ENCODE measurements around the gene PRPF39.
"Not testable (repeated sequence)": the region's sequence is repeated elsewhere in the genome, so short reads cannot be mapped to it uniquely, and the experiment has no call there.

PRPF39 gene

DNA sequence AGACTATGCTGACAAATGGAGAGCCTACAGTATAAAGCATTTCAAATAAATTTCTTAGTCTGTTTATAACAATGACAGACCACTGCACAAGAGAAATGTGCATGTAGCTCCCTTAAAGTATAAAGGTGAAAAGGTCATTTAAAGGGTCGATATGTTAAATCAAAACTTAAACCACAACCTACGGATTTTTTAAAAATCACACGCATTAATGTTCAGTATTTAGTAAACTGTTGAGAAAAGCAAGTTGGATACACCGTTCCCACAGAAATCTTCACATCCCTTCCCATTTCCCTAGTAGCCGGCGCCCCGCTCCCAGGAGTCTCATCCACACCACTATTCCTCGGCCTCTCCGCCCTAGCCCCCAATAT, 49.8 kb downstream of the PRPF39 start:
- Histone ChIP-seq H3K9me3 (ENCODE audit: control insufficient read depth, low read length) (no peaks in the 10 kb centered on the region), H3K27ac (ENCODE audit: insufficient read depth, low read length, poor library complexity, severe bottlenecking) (peak overlapping the region; percentile 83), H3K4me3 (ENCODE audit: insufficient read depth, low read depth, low read length, poor library complexity, severe bottlenecking) (peak overlapping the region; percentile 95), H3K36me3 (ENCODE audit: control insufficient read depth, insufficient read depth, low read length) (peaks cover 5% of the 10 kb centered on the region), H3K27me3 (replicated peaks; ENCODE audit: control insufficient read depth, insufficient read depth, low read length, poor library complexity, severe bottlenecking) (no peaks in the 10 kb centered on the region), H3K4me1 (ENCODE audit: control insufficient read depth, insufficient read depth, low read length, poor library complexity, severe bottlenecking) (peaks cover 9% of the 10 kb centered on the region)
- DNase-seq: no peak

DNA sequence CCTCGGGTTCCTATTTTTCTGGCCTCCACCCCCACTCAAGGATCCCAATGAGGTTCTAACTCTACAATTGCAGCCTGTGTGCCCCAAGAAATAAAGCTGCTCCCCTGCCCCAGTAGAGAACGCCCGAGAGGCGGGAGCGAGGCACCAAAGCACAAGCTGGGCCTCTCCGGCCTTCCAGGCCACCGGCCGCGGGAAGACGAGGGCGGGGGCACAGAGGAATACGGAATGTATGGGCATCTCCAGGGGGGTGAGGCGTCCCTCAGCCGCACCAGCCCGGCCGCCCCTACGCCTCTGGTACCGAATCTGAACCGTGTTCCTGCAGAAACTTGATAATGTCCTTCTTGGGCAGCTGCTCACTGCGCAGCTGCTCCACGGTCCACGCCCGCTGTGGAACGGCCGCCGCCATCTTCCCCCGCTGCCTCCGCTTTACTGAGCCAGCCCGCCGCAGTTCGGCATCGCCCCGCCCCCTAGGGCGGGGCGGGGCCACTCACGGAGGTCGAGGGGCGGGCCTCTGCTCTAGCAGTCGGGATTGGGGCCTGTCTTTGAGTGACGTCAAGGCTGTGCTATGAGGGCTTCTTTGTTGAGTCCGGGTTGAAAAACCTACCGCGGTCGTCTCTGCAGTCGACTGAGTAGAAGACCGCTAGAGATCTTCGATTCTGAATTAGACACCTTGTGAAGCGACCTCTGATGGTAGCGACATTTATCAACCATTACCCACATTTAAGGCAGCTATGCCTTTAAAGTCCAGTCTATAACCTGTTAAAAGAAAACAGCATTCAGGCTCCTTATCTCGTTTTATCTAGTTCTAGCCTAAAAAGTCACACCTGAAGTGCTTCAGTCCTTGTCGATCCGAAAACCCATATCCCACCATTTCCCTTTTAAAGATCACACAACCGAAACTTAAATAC, 50.4 kb downstream of the PRPF39 start, which contains the start of gene FKBP3:
TSS of gene FKBP3 (minus strand) at position 431 of the 908 bp plus-strand sequence. CDS start at position 406, 25 bp downstream.
- DNase-seq: peak; percentile 93 to 95 (median 95)
- Histone ChIP-seq H3K27ac (ENCODE audit: insufficient read depth, low read length, poor library complexity, severe bottlenecking) (peak within 1 kb of the TSS; percentile 83), H3K4me1 (ENCODE audit: control insufficient read depth, insufficient read depth, low read length, poor library complexity, severe bottlenecking) (peaks cover 9% of the 10 kb centered on the region), H3K4me3 (ENCODE audit: insufficient read depth, low read depth, low read length, poor library complexity, severe bottlenecking) (peak within 1 kb of the TSS; percentile 95), H3K27me3 (replicated peaks; ENCODE audit: control insufficient read depth, insufficient read depth, low read length, poor library complexity, severe bottlenecking) (no peaks in the 10 kb centered on the region), H3K36me3 (ENCODE audit: control insufficient read depth, insufficient read depth, low read length) (peaks cover under 1% of the 10 kb centered on the region), H3K9me3 (ENCODE audit: control insufficient read depth, low read length) (no peaks in the 10 kb centered on the region)

- Histone ChIP-seq H3K4me3 (ENCODE audit: insufficient read depth, low read depth, low read length, poor library complexity, severe bottlenecking) (peak overlapping the region; percentile 95), H3K27me3 (replicated peaks; ENCODE audit: control insufficient read depth, insufficient read depth, low read length, poor library complexity, severe bottlenecking) (no peaks in the 10 kb centered on the region), H3K9me3 (ENCODE audit: control insufficient read depth, low read length) (no peaks in the 10 kb centered on the region), H3K27ac (ENCODE audit: insufficient read depth, low read length, poor library complexity, severe bottlenecking) (peak overlapping the region; percentile 76), H3K4me1 (ENCODE audit: control insufficient read depth, insufficient read depth, low read length, poor library complexity, severe bottlenecking) (peaks cover 9% of the 10 kb centered on the region), H3K36me3 (ENCODE audit: control insufficient read depth, insufficient read depth, low read length) (no peaks in the 10 kb centered on the region)
- DNase-seq: peak in 1 of 3 donors; percentile 1
Observed at GRCh38 chr14:45135156-45135555, 51.2 kb downstream of the PRPF39 start.

DNA sequence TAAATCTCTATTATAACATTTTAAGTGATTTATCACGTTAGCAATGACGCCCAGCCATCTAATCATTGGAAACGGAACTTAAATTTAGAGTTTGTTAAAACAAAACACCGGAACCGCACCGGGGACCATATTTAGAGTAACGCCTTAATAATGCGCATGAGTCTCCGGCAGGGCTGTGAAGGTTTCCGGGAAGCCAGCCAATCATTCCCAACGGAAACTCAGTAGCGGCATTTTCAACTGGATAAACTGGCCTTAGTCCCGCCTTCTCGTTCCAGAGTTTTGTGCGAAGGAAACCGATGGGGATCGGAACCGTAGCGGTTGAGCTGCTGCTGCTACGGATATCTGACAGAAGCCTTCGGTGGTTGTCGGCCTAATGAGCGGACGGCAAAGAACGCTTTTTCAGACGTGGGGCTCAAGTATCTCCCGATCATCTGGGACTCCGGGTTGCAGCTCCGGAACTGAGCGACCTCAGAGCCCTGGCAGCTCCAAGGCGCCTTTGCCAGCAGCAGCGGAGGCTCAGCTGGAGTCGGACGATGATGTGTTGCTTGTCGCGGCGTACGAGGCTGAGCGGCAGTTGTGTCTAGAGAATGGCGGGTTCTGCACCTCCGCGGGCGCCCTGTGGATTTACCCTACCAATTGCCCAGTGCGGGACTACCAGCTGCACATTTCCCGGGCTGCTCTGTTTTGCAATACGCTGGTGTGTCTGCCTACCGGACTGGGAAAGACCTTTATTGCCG, 51.9 kb downstream of the PRPF39 start, which contains the start of gene FANCM:
TSS of gene FANCM (plus strand) at position 272 of the 737 bp plus-strand sequence. CDS start at position 374, 102 bp downstream.
- Histone ChIP-seq H3K27me3 (replicated peaks; ENCODE audit: control insufficient read depth, insufficient read depth, low read length, poor library complexity, severe bottlenecking) (no peaks in the 10 kb centered on the region), H3K36me3 (ENCODE audit: control insufficient read depth, insufficient read depth, low read length) (no peaks in the 10 kb centered on the region), H3K27ac (ENCODE audit: insufficient read depth, low read length, poor library complexity, severe bottlenecking) (peak within 1 kb of the TSS; percentile 76), H3K4me1 (ENCODE audit: control insufficient read depth, insufficient read depth, low read length, poor library complexity, severe bottlenecking) (peaks cover 9% of the 10 kb centered on the region), H3K9me3 (ENCODE audit: control insufficient read depth, low read length) (no peaks in the 10 kb centered on the region), H3K4me3 (ENCODE audit: insufficient read depth, low read depth, low read length, poor library complexity, severe bottlenecking) (peak within 1 kb of the TSS; percentile 95)
- DNase-seq: peak; percentile 75 to 85 (median 82)

DNA sequence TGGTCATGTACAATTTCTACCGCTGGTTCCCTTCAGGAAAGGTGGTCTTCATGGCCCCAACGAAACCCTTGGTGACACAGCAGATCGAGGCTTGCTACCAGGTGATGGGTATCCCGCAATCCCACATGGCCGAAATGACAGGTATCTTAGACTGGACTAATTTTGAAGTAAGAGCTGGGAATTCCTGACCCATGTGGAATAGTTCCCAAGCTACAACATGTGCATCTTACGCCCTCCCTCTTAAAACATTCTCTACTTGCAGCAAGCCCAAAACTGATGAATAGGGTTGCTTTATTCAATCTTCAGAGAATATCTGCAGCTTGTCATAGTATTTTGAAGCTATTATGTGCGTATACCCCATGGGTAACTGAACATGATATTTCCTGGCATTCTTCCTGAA, 52.5 kb downstream of the PRPF39 start:
- no peaks in the 10 kb centered on the region for H3K27me3 ChIP-seq (replicated peaks; ENCODE audit: control insufficient read depth, insufficient read depth, low read length, poor library complexity, severe bottlenecking)
- no peaks in the 10 kb centered on the region for H3K9me3 ChIP-seq (ENCODE audit: control insufficient read depth, low read length)
- H3K4me3 ChIP-seq (ENCODE audit: insufficient read depth, low read depth, low read length, poor library complexity, severe bottlenecking): peak overlapping the region; percentile 91
- no peak for DNase-seq
- no peaks in the 10 kb centered on the region for H3K36me3 ChIP-seq (ENCODE audit: control insufficient read depth, insufficient read depth, low read length)
- H3K27ac ChIP-seq (ENCODE audit: insufficient read depth, low read length, poor library complexity, severe bottlenecking): peak overlapping the region; percentile 76
- peaks cover 9% of the 10 kb centered on the region for H3K4me1 ChIP-seq (ENCODE audit: control insufficient read depth, insufficient read depth, low read length, poor library complexity, severe bottlenecking)

- H3K27me3 ChIP-seq (replicated peaks; ENCODE audit: control insufficient read depth, insufficient read depth, low read length, poor library complexity, severe bottlenecking): no peaks in the 10 kb centered on the region
- no peak for DNase-seq
- H3K4me1 ChIP-seq (ENCODE audit: control insufficient read depth, insufficient read depth, low read length, poor library complexity, severe bottlenecking): peaks cover 9% of the 10 kb centered on the region
- no peak overlapping the region for H3K27ac ChIP-seq (ENCODE audit: insufficient read depth, low read length, poor library complexity, severe bottlenecking)
- H3K4me3 ChIP-seq (ENCODE audit: insufficient read depth, low read depth, low read length, poor library complexity, severe bottlenecking): no peak overlapping the region
- H3K36me3 ChIP-seq (ENCODE audit: control insufficient read depth, insufficient read depth, low read length): no peaks in the 10 kb centered on the region
- H3K9me3 ChIP-seq (ENCODE audit: control insufficient read depth, low read length): no peaks in the 10 kb centered on the region
Observed at GRCh38 chr14:45140661-45141187, 56.8 kb downstream of the PRPF39 start.

GRCh38 chr14:45142083-45142482, 58.2 kb downstream of the PRPF39 start:
- not testable (repeated sequence) for DNase-seq; H3K36me3 ChIP-seq (ENCODE audit: control insufficient read depth, insufficient read depth, low read length); H3K27ac ChIP-seq (ENCODE audit: insufficient read depth, low read length, poor library complexity, severe bottlenecking); H3K9me3 ChIP-seq (ENCODE audit: control insufficient read depth, low read length); H3K4me1 ChIP-seq (ENCODE audit: control insufficient read depth, insufficient read depth, low read length, poor library complexity, severe bottlenecking); H3K4me3 ChIP-seq (ENCODE audit: insufficient read depth, low read depth, low read length, poor library complexity, severe bottlenecking); H3K27me3 ChIP-seq (replicated peaks; ENCODE audit: control insufficient read depth, insufficient read depth, low read length, poor library complexity, severe bottlenecking)

- H3K9me3 ChIP-seq (ENCODE audit: control insufficient read depth, low read length): no peaks in the 10 kb centered on the region
- H3K4me1 ChIP-seq (ENCODE audit: control insufficient read depth, insufficient read depth, low read length, poor library complexity, severe bottlenecking): no peaks in the 10 kb centered on the region
- no peak for DNase-seq
- no peaks in the 10 kb centered on the region for H3K36me3 ChIP-seq (ENCODE audit: control insufficient read depth, insufficient read depth, low read length)
- no peaks in the 10 kb centered on the region for H3K27me3 ChIP-seq (replicated peaks; ENCODE audit: control insufficient read depth, insufficient read depth, low read length, poor library complexity, severe bottlenecking)
- no peak overlapping the region for H3K27ac ChIP-seq (ENCODE audit: insufficient read depth, low read length, poor library complexity, severe bottlenecking)
- H3K4me3 ChIP-seq (ENCODE audit: insufficient read depth, low read depth, low read length, poor library complexity, severe bottlenecking): no peak overlapping the region
Observed at GRCh38 chr14:45144658-45145057, 60.7 kb downstream of the PRPF39 start.

DNA sequence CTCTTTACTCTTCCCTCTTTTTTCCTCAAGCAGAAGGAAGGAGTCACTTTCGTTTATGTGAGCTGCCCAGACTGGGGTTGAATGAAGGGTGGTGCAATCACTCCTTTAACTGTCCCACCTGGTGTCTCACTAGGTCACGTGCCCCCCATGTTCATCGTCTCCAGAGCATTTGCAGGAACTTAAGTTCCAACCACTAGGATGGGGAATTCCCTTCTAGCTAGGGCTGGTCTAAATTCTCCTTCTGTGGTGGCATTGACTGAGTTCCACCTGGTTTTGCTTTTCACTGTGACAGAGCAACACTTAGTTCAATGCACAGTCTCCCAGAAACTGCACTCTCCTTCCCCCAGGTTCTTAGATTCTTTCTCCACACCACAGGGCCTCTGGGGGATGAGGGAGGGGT, 61.3 kb downstream of the PRPF39 start:
- no peaks in the 10 kb centered on the region for H3K36me3 ChIP-seq (ENCODE audit: control insufficient read depth, insufficient read depth, low read length)
- no peaks in the 10 kb centered on the region for H3K9me3 ChIP-seq (ENCODE audit: control insufficient read depth, low read length)
- H3K27me3 ChIP-seq (replicated peaks; ENCODE audit: control insufficient read depth, insufficient read depth, low read length, poor library complexity, severe bottlenecking): no peaks in the 10 kb centered on the region
- H3K4me3 ChIP-seq (ENCODE audit: insufficient read depth, low read depth, low read length, poor library complexity, severe bottlenecking): no peak overlapping the region
- no peak for DNase-seq
- no peak overlapping the region for H3K27ac ChIP-seq (ENCODE audit: insufficient read depth, low read length, poor library complexity, severe bottlenecking)
- no peaks in the 10 kb centered on the region for H3K4me1 ChIP-seq (ENCODE audit: control insufficient read depth, insufficient read depth, low read length, poor library complexity, severe bottlenecking)

All from effector memory CD4-positive, alpha-beta T cell (primary cell).